ENCODE data around the gene ERN1. TPM values are rescaled to one million over a fixed set of nuclear protein-coding genes. Genes with fewer than 3 reads are reported as not detected.

ERN1 gene
- total and polyA plus RNA-seq, 4 donors: 4.0 to 6.9 (median 5.9) TPM

- Histone ChIP-seq H3K27ac (ENCODE audit: low read depth, low read length) (no peak overlapping the region), H3K27me3 (ENCODE audit: control insufficient read depth, insufficient read depth, low read length) (no peaks in the 10 kb centered on the region), H3K36me3 (ENCODE audit: control insufficient read depth, insufficient read depth, low read length) (peaks cover 14% of the 10 kb centered on the region), H3K4me3 (ENCODE audit: low read depth, low read length) (no peak overlapping the region), H3K4me1 (ENCODE audit: control insufficient read depth, insufficient read depth, low read length) (peaks cover 14% of the 10 kb centered on the region), H3K9me3 (ENCODE audit: control insufficient read depth, insufficient read depth, low read length) (no peaks in the 10 kb centered on the region)
- 85% methylated on average over 10 of the region's 12 CpGs for WGBS (ENCODE audit: insufficient coverage)
- DNase-seq (ENCODE audit: low read depth in 4 of 6, low spot score in 6 of 6): peak in 1 of 6 donors; percentile 49
These were observed 29.1 kb upstream of the ERN1 start for GRCh38 chr17:64158831-64159590.

GRCh38 chr17:64158406-64158805 lies 28.5 kb upstream of the ERN1 start:
- no peaks in the 10 kb centered on the region for H3K9me3 ChIP-seq (ENCODE audit: control insufficient read depth, insufficient read depth, low read length)
- H3K4me1 ChIP-seq (ENCODE audit: control insufficient read depth, insufficient read depth, low read length): peaks cover 14% of the 10 kb centered on the region
- H3K27ac ChIP-seq (ENCODE audit: low read depth, low read length): no peak overlapping the region
- 70% methylated on average over 5 of the region's 7 CpGs for WGBS (ENCODE audit: insufficient coverage)
- H3K4me3 ChIP-seq (ENCODE audit: low read depth, low read length): no peak overlapping the region
- DNase-seq (ENCODE audit: low read depth in 4 of 6, low spot score in 6 of 6): no peak
- H3K36me3 ChIP-seq (ENCODE audit: control insufficient read depth, insufficient read depth, low read length): peaks cover 18% of the 10 kb centered on the region
- no peaks in the 10 kb centered on the region for H3K27me3 ChIP-seq (ENCODE audit: control insufficient read depth, insufficient read depth, low read length)

DNA sequence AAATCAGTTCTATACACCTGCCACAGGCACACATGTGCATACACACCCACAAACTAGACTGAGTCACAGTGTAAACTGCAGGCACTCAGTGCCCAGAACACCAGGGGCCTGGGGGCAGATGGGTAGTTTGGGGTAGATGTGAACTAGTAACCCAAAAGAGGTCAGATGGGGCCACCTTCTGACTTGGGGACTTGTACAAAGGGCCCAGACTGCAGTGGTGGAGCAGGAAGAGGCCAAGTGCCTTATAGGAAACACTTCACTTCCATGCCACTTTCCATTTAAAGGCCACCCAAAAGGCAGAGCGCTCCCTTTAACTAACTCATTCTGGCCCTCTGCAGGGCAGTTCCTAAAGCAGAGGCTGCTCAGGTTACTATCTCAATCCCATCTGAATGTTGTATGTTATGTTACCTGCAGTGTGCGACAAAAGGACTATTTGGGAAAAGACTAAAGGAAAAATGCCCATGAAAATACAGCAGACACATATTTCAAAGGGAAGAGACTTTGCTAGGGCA lies 27.8 kb upstream of the ERN1 start:
- WGBS (ENCODE audit: insufficient coverage): no CpG with 5 or more reads among the region's 2 CpGs
- Histone ChIP-seq H3K36me3 (ENCODE audit: control insufficient read depth, insufficient read depth, low read length) (peaks cover 22% of the 10 kb centered on the region), H3K9me3 (ENCODE audit: control insufficient read depth, insufficient read depth, low read length) (no peaks in the 10 kb centered on the region), H3K27me3 (ENCODE audit: control insufficient read depth, insufficient read depth, low read length) (no peaks in the 10 kb centered on the region), H3K4me3 (ENCODE audit: low read depth, low read length) (no peak overlapping the region), H3K4me1 (ENCODE audit: control insufficient read depth, insufficient read depth, low read length) (peaks cover 14% of the 10 kb centered on the region), H3K27ac (ENCODE audit: low read depth, low read length) (no peak overlapping the region)
- DNase-seq (ENCODE audit: low read depth in 4 of 6, low spot score in 6 of 6): no peak

- 70% methylated on average over 1 of the region's 2 CpGs for WGBS (ENCODE audit: insufficient coverage)
- no peak for DNase-seq (ENCODE audit: low read depth in 4 of 6, low spot score in 6 of 6)
- Histone ChIP-seq H3K4me3 (ENCODE audit: low read depth, low read length) (no peak overlapping the region), H3K4me1 (ENCODE audit: control insufficient read depth, insufficient read depth, low read length) (peaks cover 14% of the 10 kb centered on the region), H3K27ac (ENCODE audit: low read depth, low read length) (peak overlapping the region; percentile 80), H3K36me3 (ENCODE audit: control insufficient read depth, insufficient read depth, low read length) (peaks cover 25% of the 10 kb centered on the region), H3K27me3 (ENCODE audit: control insufficient read depth, insufficient read depth, low read length) (no peaks in the 10 kb centered on the region), H3K9me3 (ENCODE audit: control insufficient read depth, insufficient read depth, low read length) (no peaks in the 10 kb centered on the region)
These were observed 26.7 kb upstream of the ERN1 start for GRCh38 chr17:64156670-64157069.

GRCh38 chr17:64155751-64156544 lies 26.0 kb upstream of the ERN1 start:
- peaks cover 25% of the 10 kb centered on the region for H3K36me3 ChIP-seq (ENCODE audit: control insufficient read depth, insufficient read depth, low read length)
- peak overlapping the region; percentile 80 for H3K27ac ChIP-seq (ENCODE audit: low read depth, low read length)
- H3K27me3 ChIP-seq (ENCODE audit: control insufficient read depth, insufficient read depth, low read length): no peaks in the 10 kb centered on the region
- no peaks in the 10 kb centered on the region for H3K9me3 ChIP-seq (ENCODE audit: control insufficient read depth, insufficient read depth, low read length)
- H3K4me1 ChIP-seq (ENCODE audit: control insufficient read depth, insufficient read depth, low read length): peaks cover 14% of the 10 kb centered on the region
- peak in 4 of 6 donors; percentile 32 to 78 (median 39) for DNase-seq (ENCODE audit: low read depth in 4 of 6, low spot score in 6 of 6)
- no peak overlapping the region for H3K4me3 ChIP-seq (ENCODE audit: low read depth, low read length)
- 67% methylated on average over 11 of the region's 11 CpGs for WGBS (ENCODE audit: insufficient coverage)

GRCh38 chr17:64155129-64155528 lies 25.2 kb upstream of the ERN1 start:
- 96% methylated on average over 5 of the region's 7 CpGs for WGBS (ENCODE audit: insufficient coverage)
- no peak for DNase-seq (ENCODE audit: low read depth in 4 of 6, low spot score in 6 of 6)

GRCh38 chr17:64154717-64155116 lies 24.8 kb upstream of the ERN1 start:
- no peak for DNase-seq (ENCODE audit: low read depth in 4 of 6, low spot score in 6 of 6)
- 75% methylated on average over 9 of the region's 9 CpGs for WGBS (ENCODE audit: insufficient coverage)
- no peaks in the 10 kb centered on the region for H3K27me3 ChIP-seq (ENCODE audit: control insufficient read depth, insufficient read depth, low read length)
- H3K4me3 ChIP-seq (ENCODE audit: low read depth, low read length): no peak overlapping the region
- peaks cover 14% of the 10 kb centered on the region for H3K4me1 ChIP-seq (ENCODE audit: control insufficient read depth, insufficient read depth, low read length)
- H3K27ac ChIP-seq (ENCODE audit: low read depth, low read length): peak overlapping the region; percentile 80
- H3K36me3 ChIP-seq (ENCODE audit: control insufficient read depth, insufficient read depth, low read length): peaks cover 28% of the 10 kb centered on the region
- H3K9me3 ChIP-seq (ENCODE audit: control insufficient read depth, insufficient read depth, low read length): no peaks in the 10 kb centered on the region

More at GRCh38 chr17:64155129-64155528, 25.2 kb upstream of the ERN1 start:
- no peak overlapping the region for H3K4me3 ChIP-seq (ENCODE audit: low read depth, low read length)
- no peaks in the 10 kb centered on the region for H3K27me3 ChIP-seq (ENCODE audit: control insufficient read depth, insufficient read depth, low read length)
- peaks cover 28% of the 10 kb centered on the region for H3K36me3 ChIP-seq (ENCODE audit: control insufficient read depth, insufficient read depth, low read length)
- H3K9me3 ChIP-seq (ENCODE audit: control insufficient read depth, insufficient read depth, low read length): no peaks in the 10 kb centered on the region
- H3K27ac ChIP-seq (ENCODE audit: low read depth, low read length): peak overlapping the region; percentile 80
- peaks cover 14% of the 10 kb centered on the region for H3K4me1 ChIP-seq (ENCODE audit: control insufficient read depth, insufficient read depth, low read length)

GRCh38 chr17:64154313-64154695 lies 24.4 kb upstream of the ERN1 start:
- DNase-seq (ENCODE audit: low read depth in 4 of 6, low spot score in 6 of 6): peak in 1 of 6 donors; percentile 69
- H3K9me3 ChIP-seq (ENCODE audit: control insufficient read depth, insufficient read depth, low read length): no peaks in the 10 kb centered on the region
- H3K36me3 ChIP-seq (ENCODE audit: control insufficient read depth, insufficient read depth, low read length): peaks cover 28% of the 10 kb centered on the region
- peak overlapping the region; percentile 80 for H3K27ac ChIP-seq (ENCODE audit: low read depth, low read length)
- peaks cover 14% of the 10 kb centered on the region for H3K4me1 ChIP-seq (ENCODE audit: control insufficient read depth, insufficient read depth, low read length)
- H3K4me3 ChIP-seq (ENCODE audit: low read depth, low read length): no peak overlapping the region
- H3K27me3 ChIP-seq (ENCODE audit: control insufficient read depth, insufficient read depth, low read length): no peaks in the 10 kb centered on the region
- WGBS (ENCODE audit: insufficient coverage): no CpG with 5 or more reads among the region's 4 CpGs

DNA sequence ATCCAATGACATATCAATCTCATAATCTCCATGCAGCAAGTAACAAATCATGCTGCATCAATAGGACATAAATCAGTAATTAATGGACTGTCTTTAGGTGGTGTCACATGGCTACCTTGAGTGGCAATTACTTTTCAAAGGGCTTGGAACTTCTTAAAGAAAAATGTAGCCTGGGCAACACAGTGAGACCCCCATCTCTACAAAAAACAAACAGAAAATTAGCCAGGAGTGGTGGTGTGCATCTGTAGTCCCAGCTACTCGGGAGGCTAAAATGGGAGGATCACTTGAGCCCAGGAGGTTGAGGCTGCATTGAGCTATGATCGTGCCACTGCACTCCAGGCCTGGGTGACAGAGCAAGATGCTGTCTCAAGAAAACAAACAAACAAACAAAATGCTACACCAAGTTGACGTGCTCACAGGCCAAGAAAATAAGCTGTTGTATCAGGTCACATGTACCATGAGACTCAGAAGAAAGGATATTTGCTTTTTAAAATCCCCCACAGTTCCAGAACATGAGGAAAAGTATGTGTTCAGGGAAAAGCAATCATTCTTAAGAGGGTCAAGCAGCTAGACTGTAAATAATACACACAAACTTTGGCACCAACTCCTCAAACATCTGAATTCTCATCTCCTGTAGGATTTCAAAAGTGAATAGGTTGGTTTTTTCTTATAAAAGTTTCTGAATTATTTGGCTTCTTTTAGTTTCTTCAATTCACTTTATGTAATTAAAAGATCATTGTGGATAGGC lies 23.8 kb upstream of the ERN1 start:
- Histone ChIP-seq H3K9me3 (ENCODE audit: control insufficient read depth, insufficient read depth, low read length) (no peaks in the 10 kb centered on the region), H3K27ac (ENCODE audit: low read depth, low read length) (peak overlapping the region; percentile 11), H3K27me3 (ENCODE audit: control insufficient read depth, insufficient read depth, low read length) (no peaks in the 10 kb centered on the region), H3K4me1 (ENCODE audit: control insufficient read depth, insufficient read depth, low read length) (peaks cover 14% of the 10 kb centered on the region), H3K36me3 (ENCODE audit: control insufficient read depth, insufficient read depth, low read length) (peaks cover 28% of the 10 kb centered on the region), H3K4me3 (ENCODE audit: low read depth, low read length) (no peak overlapping the region)
- no CpG with 5 or more reads among the region's 3 CpGs for WGBS (ENCODE audit: insufficient coverage)
- no peak for DNase-seq (ENCODE audit: low read depth in 4 of 6, low spot score in 6 of 6)
